Activated naive CD4-positive, alpha-beta T cell treated with anti-CD3 and anti-CD28 coated beads for 36 hours (primary cell): ENCODE measurements around the gene RPRD1B. TPM values are rescaled to one million over a fixed set of nuclear protein-coding genes. Genes with fewer than 3 reads are reported as not detected.

Experiments
- CTCF ChIA-PET: fragments of 350-600 bp; sonication (Branson Sonifier 250); formaldehyde crosslinking; loops from one replicate; lab custom pipeline; 2021; ENCODE audit warnings: antibody characterized with exemption; lab: Charles Lee
- DNase-seq: peaks from one replicate; pipeline ENCODE4 v3.0.0-alpha.2; 2020
- H3K27ac Mint-ChIP-seq: one replicate; pipeline ENCODE4 v1.8.0; 2021; ENCODE audit warnings: mild to moderate bottlenecking, mixed read lengths
- H3K27me3 Mint-ChIP-seq: one replicate; pipeline ENCODE4 v1.8.0; 2021; ENCODE audit warnings: low read depth, mixed read lengths
- H3K36me3 Mint-ChIP-seq: one replicate; pipeline ENCODE4 v1.8.0; 2021; ENCODE audit warnings: low read depth, mixed read lengths
- H3K4me1 Mint-ChIP-seq: one replicate; pipeline ENCODE4 v1.8.0; 2021; ENCODE audit warnings: low read depth, mixed read lengths
- H3K4me3 Mint-ChIP-seq: one replicate; pipeline ENCODE4 v1.8.0; 2021; ENCODE audit warnings: mild to moderate bottlenecking, moderate library complexity, mixed read lengths
- H3K9me3 Mint-ChIP-seq: one replicate; pipeline ENCODE4 v1.8.0; 2021; ENCODE audit warnings: mixed read lengths
- intact Hi-C: fragments of 100-400 bp; cut with micrococcal nuclease; formaldehyde crosslinking; loops from one replicate; pipeline ENCODE4 v1.15.1; 2023
- total RNA-seq, 2 experiments: library from RNA; stranded (reverse); gene quantifications; one replicate each; pipeline ENCODE4 v1.2.3, GENCODE V29; 2021

RPRD1B gene
- total RNA-seq, 2 experiments from 2014 or later, result 31.6 to 32.7 TPM

DNA sequence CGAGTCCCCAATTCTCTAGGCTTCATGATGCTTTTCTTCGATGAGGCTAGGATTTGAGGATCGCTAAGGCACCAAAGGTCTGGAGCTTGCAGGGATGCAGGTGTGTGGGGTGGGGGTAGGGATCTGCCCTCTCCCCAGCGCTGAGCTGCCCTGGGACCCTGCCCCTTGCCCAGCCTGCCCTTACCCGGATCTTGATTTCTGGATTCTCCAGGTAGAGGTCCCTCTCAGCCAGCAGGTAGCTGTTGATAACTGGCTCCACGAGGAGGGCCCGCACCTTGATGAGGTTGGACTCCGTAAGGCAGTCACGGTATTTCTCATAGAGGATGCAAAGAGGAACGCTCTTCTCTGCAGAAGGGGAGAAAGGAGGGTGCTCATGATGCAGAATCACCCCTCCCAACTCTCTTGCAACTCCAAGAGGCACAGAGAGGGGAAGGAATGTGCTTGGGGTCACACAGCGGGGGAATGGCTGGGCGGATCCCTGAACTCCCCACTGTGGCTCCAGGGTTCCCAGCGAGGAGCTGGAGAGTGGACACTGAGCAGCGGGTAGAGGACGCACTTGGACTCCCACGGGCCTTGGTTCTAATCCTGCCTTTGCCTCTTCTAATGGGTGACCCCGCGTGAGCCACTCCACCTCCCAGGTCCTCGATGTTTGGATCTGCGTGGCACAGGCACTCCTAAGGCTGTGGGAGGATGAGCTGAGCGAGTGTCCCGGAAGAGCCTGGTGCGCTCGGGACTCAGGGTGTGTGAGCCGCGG lies 98.8 kb downstream of the RPRD1B start:
- H3K9me3 Mint-ChIP-seq, result no peaks in the 10 kb centered on the region
- H3K27me3 Mint-ChIP-seq, result no peaks in the 10 kb centered on the region
- H3K4me1 Mint-ChIP-seq, result peaks cover 2% of the 10 kb centered on the region
- H3K27ac Mint-ChIP-seq, result no peak overlapping the region
- CTCF ChIA-PET, result no interaction called here
- H3K4me3 Mint-ChIP-seq, result no peak overlapping the region
- H3K36me3 Mint-ChIP-seq, result no peaks in the 10 kb centered on the region
- no peak for DNase-seq
- intact Hi-C loops, result no loop called here

DNA sequence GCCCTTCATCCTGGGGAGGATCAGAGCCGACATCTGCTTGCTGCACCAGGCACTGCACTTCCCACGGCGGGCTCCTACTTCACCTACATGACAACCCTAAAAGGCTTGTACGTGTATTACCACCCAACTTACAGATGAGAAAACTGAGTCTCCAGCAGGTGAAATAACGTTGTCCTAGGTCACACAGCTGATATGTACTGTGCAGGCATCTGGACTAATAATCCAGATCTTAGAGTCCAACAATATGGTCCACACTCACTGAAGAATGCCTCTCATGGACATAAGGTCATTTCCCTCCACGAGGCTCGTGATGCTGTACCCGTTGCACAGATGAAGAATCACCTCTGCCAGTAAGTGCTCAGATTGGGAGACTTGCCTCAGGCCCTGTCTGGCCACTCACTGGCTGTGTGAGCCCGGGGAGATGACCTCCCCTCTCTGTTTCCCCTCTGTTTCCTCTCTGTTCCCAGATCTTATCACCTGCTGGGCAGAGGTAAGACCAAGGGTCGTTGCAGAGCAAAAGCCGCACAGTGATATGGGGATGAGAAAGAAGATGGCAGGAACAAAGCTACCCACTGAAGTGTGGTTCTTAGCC lies 99.5 kb downstream of the RPRD1B start:
- Mint-ChIP-seq H3K27me3 (no peaks in the 10 kb centered on the region), H3K4me1 (peaks cover 2% of the 10 kb centered on the region), H3K4me3 (no peak overlapping the region), H3K27ac (no peak overlapping the region), H3K36me3 (no peaks in the 10 kb centered on the region), H3K9me3 (no peaks in the 10 kb centered on the region)
- CTCF ChIA-PET, result no interaction called here
- DNase-seq, result no peak
- intact Hi-C loops, result no loop called here

DNA sequence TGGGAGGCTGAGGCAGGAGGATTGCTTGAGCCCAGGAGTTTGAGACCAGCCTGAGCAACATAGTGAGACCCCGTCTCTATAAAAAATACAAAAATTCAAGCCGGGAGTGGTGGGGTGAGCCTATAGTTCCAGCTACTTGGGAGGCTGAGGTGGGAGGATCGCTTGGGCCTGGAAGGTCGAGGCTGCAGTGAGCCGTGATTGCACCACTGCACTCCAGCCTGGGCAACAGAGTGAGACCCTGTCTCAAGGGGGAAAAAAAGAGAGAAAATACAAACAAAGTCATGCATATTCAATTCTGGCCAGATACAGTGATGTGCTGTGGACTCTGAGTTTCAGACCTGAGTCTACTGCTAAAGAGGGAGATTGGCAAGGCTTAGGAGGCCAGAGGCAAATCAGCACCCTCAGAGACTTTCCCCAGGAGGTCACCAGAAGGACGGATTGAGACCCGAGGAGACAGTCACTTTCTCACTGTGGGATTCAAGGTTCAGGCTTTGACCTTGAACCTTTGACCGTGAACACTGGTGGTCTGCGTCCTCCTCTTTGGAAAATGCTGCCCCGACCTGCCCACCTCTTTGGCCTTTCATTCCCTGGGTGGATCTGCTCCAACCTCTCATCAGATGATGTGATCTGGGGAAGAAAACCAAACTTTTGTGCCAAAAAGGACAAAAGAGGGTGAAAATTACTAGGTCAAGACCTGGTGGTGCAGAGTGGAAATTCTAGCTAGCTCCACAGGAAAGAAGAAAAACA lies 100.3 kb downstream of the RPRD1B start:
- H3K36me3 Mint-ChIP-seq, result no peaks in the 10 kb centered on the region
- CTCF ChIA-PET, result no interaction called here
- no peak overlapping the region for H3K27ac Mint-ChIP-seq
- intact Hi-C loops, result no loop called here
- no peaks in the 10 kb centered on the region for H3K27me3 Mint-ChIP-seq
- DNase-seq, result no peak
- H3K9me3 Mint-ChIP-seq, result no peaks in the 10 kb centered on the region
- H3K4me3 Mint-ChIP-seq, result no peak overlapping the region
- peaks cover 2% of the 10 kb centered on the region for H3K4me1 Mint-ChIP-seq

GRCh38 chr20:38134427-38135270 lies 101.1 kb downstream of the RPRD1B start:
- Mint-ChIP-seq H3K27me3 (no peaks in the 10 kb centered on the region), H3K36me3 (no peaks in the 10 kb centered on the region), H3K4me1 (peaks cover 2% of the 10 kb centered on the region), H3K27ac (no peak overlapping the region), H3K4me3 (no peak overlapping the region), H3K9me3 (no peaks in the 10 kb centered on the region)
- DNase-seq, result no peak
- intact Hi-C loops, result no loop called here
- CTCF ChIA-PET, result no interaction called here

DNA sequence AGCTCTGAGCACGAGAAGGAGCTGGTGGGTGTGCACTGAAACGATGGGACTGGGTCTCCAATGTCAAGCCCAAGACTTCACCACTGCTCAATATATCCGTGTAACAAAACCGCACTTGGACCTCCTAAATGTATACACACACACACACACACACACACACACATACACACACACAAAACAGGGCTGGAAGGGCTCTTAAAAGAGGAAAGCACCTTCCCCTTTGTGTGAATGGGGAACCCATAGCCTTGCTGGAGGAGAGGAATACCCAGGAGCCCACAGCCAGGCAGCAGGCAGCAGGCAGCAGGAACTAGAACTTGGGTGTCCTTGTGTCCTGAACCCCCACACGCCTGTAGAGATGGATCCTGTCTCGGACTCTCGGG lies 101.7 kb downstream of the RPRD1B start:
- Mint-ChIP-seq H3K4me1 (peaks cover 2% of the 10 kb centered on the region), H3K4me3 (no peak overlapping the region), H3K36me3 (no peaks in the 10 kb centered on the region), H3K27me3 (no peaks in the 10 kb centered on the region), H3K9me3 (no peaks in the 10 kb centered on the region), H3K27ac (no peak overlapping the region)
- DNase-seq, result no peak
- CTCF ChIA-PET, result no interaction called here
- intact Hi-C loops, result no loop called here

GRCh38 chr20:38135651-38136420 lies 102.3 kb downstream of the RPRD1B start:
- DNase-seq, result no peak
- CTCF ChIA-PET, result no interaction called here
- Mint-ChIP-seq H3K27ac (no peak overlapping the region), H3K4me1 (peaks cover 2% of the 10 kb centered on the region), H3K36me3 (no peaks in the 10 kb centered on the region), H3K27me3 (no peaks in the 10 kb centered on the region), H3K9me3 (no peaks in the 10 kb centered on the region), H3K4me3 (no peak overlapping the region)
- intact Hi-C loops, result no loop called here

DNA sequence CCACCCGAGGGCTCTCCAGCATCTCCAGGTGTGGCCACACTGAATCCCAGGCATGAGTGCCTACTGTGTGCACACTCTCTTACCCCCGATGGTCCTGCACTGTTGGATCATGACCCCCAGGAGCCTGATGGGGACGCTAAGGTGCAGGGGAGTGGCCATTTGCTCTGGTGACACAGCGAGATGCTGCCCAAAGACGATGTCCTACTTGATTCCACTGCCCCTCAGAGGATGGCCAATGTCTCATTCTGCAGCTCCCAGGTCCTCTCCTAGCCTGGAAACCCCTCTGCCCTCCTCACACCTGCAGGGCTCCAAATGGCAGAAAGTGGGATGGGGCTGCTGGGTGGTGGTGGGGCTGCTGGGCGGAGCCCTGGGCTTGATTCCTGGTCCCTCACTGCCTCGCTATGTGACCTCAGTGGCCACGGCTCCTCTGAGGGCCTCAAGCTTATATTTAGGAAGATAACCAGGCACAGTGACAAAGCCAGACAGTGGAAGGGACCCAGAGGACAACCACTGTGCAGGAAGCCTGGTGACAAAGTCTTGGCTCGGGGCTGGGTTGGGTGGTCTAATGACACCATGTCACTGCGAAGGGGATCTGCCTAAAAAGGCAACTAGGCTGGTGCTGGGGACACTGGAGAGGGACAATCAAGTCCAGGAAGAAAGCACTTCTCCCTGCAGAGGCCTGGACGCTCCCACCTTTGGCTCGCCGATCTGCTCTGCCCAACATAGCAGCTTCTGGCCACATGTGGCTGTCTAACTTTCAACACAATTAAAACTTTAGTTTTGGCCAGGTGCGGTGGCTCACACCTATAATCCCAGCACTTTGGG lies 103.1 kb downstream of the RPRD1B start:
- Mint-ChIP-seq H3K4me3 (no peak overlapping the region), H3K36me3 (no peaks in the 10 kb centered on the region), H3K9me3 (no peaks in the 10 kb centered on the region), H3K27ac (no peak overlapping the region), H3K27me3 (no peaks in the 10 kb centered on the region), H3K4me1 (peaks cover 2% of the 10 kb centered on the region)
- intact Hi-C loops, result no loop called here
- no peak for DNase-seq
- CTCF ChIA-PET, result no interaction called here

DNA sequence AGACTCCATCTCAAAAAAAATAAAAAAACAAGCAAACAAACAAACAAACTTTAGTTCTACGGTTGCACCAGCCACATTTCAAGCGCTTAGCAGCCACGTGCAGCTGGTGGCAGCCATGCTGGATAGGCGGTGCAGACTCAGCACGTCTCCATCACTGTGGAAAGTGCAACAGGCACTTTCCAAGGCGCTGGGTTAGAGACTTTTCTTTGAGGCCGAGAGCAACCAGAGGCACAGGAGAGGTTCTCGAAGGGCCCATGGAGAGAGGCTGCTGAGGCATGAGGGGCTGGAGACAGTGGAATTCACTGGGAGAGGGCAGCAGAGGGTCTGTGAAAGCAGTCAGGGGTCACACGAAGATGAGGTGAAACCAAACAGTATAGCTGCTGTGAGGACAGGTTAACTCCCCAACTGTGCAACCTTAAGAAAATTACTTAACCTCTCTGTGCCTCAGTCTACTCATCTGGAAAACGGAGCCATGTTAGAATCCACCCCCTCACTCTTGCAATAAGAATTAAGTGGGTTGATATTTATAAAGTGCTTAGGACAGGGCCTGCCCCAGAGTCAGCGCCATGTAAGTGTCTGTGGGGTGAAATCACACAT lies 104.0 kb downstream of the RPRD1B start:
- no peaks in the 10 kb centered on the region for H3K27me3 Mint-ChIP-seq
- no peaks in the 10 kb centered on the region for H3K36me3 Mint-ChIP-seq
- DNase-seq, result no peak
- no peaks in the 10 kb centered on the region for H3K9me3 Mint-ChIP-seq
- H3K4me1 Mint-ChIP-seq, result peaks cover 2% of the 10 kb centered on the region
- no peak overlapping the region for H3K27ac Mint-ChIP-seq
- intact Hi-C loops, result no loop called here
- CTCF ChIA-PET, result no interaction called here
- H3K4me3 Mint-ChIP-seq, result no peak overlapping the region

DNA sequence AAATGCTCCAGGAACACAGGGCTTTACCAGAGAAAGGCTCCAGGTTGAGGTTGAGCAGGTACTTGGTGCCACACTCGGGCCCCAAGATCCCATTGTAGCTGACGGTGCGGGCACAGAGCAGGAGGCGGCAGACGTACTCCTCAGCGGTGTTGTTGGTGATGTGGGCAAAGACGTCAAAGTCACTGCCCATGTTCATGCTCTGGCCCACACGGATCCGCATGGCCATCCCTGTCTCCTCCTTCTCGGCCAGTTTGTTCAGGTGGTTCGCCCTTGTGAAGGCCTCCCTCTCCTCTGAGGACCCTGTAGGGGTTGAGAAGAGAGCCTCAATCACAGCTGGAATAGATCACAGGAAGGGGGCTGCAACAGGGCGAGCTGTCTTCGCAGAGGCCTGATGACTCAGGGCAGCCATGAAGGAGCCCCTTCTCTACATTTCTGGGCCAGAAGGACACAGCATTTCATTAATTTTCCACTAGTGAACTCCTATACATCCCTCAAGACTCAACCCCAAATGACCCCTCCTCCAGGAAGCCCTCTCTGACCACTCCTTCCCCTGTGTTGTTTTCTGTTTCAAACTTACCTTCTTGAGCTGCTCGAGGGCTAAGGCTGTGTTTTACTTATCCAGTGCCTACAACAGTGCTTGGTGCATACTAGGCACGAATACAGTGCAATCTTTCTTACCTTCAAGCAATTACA lies 104.7 kb downstream of the RPRD1B start:
- Mint-ChIP-seq H3K27ac (no peak overlapping the region), H3K27me3 (no peaks in the 10 kb centered on the region), H3K9me3 (no peaks in the 10 kb centered on the region), H3K4me3 (no peak overlapping the region), H3K36me3 (no peaks in the 10 kb centered on the region), H3K4me1 (peaks cover 2% of the 10 kb centered on the region)
- no peak for DNase-seq
- intact Hi-C loops, result no loop called here
- CTCF ChIA-PET, result no interaction called here

- Mint-ChIP-seq H3K9me3 (no peaks in the 10 kb centered on the region), H3K4me3 (no peak overlapping the region), H3K27me3 (no peaks in the 10 kb centered on the region), H3K4me1 (peaks cover 2% of the 10 kb centered on the region), H3K27ac (no peak overlapping the region), H3K36me3 (no peaks in the 10 kb centered on the region)
- DNase-seq, result no peak
- intact Hi-C loops, result no loop called here
- CTCF ChIA-PET, result no interaction called here
Measured at GRCh38 chr20:38139156-38139912, 105.8 kb downstream of the RPRD1B start.
